Measurements from ENCODE around the gene RNF182.
"Not testable (repeated sequence)": the region's sequence is repeated elsewhere in the genome, so short reads cannot be mapped to it uniquely, and the experiment has no call there.

Gene RNF182

DNA sequence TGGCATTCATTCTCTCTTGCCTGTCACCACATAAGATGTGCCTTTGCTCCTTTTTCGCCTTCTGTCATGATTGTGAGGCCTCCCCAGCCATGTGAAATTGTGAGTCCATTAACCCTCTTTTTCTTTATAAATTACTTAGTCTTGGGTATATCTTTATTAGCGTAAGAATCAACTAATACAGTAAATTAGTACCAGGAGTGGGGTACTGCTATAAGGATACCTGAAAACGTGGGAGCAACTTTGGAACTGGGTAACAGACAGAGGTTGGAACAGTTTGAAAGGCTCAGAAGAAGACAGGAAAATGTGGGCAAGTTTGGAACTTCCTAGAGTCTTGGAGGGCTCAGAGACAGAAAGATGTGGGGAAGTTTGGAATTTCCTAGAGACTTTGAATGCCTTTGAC lies 46.6 kb downstream of the RNF182 start:
- no peak for DNase-seq (ENCODE audit: low spot score)

DNA sequence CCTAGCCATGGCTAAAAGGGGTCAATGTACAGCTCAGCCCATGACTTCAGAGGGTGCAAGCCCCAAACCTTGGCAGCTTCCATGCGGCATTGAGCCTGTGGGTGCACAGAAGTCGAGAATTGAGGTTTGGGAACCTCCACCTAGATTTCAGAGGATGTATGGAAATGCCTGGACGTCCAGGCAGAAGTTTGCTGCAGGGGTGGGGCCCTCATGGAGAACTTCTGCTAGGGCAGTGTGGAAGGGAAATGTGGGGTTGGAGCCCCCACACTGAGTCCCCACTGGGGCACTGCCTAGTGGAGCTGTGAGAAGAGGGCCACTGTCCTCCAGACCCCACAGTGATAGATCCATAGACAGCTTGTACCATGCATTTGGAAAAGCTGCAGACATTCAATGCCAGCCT lies 47.9 kb downstream of the RNF182 start:
- not testable (repeated sequence) for DNase-seq (ENCODE audit: low spot score)

DNA sequence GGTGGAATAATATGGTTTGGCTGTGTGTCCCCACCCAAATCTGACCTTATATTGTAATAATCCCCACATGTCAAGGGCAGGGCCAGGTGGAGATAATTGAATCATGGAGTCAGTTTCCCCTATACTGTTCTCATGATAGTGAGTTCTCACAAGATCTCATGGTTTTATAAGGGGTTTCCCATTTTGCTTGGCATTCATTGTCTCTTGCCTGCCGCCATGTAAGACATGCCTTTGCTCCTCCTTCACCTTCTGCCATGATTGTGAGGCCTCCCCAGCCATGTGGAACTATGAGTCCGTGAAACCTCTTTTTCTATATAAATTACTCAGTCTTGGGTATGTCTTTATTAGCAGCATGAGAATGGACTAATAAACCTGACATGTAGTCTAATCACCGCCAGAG lies 48.7 kb downstream of the RNF182 start:
- not testable (repeated sequence) for DNase-seq (ENCODE audit: low spot score)

DNA sequence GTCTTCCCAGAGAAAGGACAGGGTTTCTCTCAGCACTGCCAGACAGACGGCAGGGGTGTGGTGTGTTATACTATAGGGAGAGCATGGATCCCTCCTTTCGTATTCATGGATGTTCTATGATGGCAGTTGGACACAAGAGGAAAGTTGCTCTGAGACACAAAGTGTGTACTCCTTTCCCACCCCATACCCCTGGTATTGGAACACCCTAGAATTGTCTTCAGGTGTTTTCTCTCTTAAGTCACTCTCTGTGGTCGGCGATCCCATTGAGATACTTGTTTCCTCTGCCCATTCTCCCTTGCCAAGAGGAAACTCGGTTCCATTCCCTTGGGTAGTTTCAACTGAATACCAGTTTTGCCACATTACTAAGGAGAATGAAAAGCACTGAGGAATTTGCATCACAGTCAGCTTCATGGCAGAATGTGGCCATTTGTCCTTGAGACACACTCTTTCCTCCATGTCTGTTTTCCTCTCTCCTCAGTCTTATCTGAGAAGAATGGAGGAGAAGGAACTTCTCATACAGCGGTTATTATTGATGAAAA lies 53.4 kb downstream of the RNF182 start:
- no peak for DNase-seq (ENCODE audit: low spot score)

DNA sequence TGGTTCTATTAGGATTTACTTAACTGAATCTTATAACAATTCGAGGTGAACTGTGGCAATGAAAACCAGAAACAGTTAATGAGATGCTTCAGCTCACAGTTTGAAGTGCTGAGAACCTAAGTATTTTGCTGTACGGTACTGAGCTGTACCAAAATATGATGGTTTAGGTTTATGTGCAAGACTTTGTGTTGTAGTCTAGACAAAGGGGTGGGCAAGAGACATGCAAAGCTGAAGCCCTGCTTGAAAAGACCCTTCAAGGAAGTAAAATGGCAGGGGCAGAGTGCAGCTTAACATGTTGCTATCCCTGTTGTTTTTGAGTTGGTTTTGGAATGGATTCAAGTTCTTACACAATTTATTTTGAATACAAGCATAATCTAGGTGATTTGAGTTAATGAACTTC lies 54.0 kb downstream of the RNF182 start:
- no peak for DNase-seq (ENCODE audit: low spot score)

- no peak for DNase-seq (ENCODE audit: low spot score)
These were observed 54.8 kb downstream of the RNF182 start for GRCh38 chr6:13979284-13980171.

GRCh38 chr6:13980534-13980933 lies 55.8 kb downstream of the RNF182 start:
- DNase-seq (ENCODE audit: low spot score) = no peak

DNA sequence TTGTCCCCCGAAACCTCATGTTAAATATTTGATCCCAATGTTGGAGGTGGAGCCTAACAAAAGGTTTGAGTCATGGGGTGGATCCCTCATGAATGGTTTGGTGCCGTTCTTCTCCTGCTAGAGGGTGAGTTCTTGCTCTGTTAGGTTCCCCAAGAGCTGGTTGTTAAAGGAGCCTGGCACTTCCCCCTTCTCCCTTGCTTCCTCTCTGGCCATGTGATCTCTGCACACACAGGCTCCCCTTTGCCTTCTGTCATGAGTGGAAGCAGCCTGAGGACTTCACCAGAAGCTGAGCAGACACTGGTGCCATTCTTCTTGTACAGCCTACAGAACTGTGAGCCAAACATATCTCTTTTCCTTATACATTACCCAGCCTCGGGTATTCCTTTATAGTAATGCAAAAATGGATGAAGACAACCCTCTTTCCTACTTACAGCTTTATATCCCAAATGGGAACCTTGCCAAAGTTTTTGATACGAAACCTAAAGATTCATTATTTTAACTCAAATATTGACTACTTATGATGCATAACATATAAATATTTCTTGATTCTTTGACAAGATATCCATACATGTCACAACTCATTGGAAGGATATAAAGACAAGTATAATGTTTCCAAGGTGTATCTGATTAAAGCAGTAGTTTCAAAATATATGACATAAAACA lies 61.0 kb downstream of the RNF182 start:
- DNase-seq (ENCODE audit: low spot score) = no peak

GRCh38 chr6:13986700-13987399 lies 62.1 kb downstream of the RNF182 start:
- DNase-seq (ENCODE audit: low spot score) = no peak

DNA sequence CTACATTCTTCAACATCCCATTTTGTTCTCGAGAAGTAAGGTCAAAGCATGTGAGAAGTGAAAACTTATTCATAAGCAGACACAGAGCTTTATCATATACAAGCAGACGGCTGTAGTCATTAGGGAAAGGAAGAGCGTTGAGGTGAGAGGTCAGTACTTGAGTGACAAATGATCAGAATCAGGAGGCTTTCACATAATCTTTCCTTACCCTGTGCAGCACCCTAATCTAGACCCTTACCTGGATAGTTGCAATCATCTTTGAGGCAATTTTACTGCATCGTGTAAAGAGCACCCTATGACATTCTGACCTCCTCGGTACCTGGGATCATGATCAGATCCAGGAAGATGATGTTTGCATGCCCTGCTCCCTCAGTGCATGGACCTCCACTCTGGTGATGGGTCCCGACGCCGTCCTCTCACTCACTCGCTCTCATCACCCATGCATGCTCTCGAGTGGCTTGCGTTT lies 62.7 kb downstream of the RNF182 start:
- DNase-seq (ENCODE audit: low spot score) = no peak

- DNase-seq (ENCODE audit: low spot score) = no peak
These were observed 63.4 kb downstream of the RNF182 start for GRCh38 chr6:13988049-13988738.

- DNase-seq (ENCODE audit: low spot score) = no peak
These were observed 64.2 kb downstream of the RNF182 start for GRCh38 chr6:13988908-13989307.

GRCh38 chr6:13989496-13990144 lies 64.9 kb downstream of the RNF182 start:
- no peak for DNase-seq (ENCODE audit: low spot score)

GRCh38 chr6:13990796-13991195 lies 66.0 kb downstream of the RNF182 start:
- no peak for DNase-seq (ENCODE audit: low spot score)

DNA sequence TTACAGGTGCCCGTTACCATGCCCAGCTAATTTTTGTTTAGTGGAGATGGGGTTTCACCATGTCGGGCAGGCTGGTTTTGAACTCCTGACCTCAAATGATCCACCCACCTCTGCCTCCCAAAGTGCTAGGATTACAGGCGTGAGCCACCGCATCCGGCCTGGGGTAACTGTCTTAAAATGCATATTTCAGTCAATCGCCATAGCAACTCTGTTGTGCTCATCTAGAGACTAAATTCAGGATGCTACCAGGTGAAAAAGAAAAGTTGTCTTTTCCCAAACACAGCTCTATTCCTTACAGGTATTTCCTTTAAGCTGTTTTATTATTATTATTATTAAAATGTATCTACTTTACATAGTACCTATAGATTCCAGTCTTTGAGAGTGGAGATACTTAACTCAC lies 66.6 kb downstream of the RNF182 start:
- DNase-seq (ENCODE audit: low spot score) = no peak

DNA sequence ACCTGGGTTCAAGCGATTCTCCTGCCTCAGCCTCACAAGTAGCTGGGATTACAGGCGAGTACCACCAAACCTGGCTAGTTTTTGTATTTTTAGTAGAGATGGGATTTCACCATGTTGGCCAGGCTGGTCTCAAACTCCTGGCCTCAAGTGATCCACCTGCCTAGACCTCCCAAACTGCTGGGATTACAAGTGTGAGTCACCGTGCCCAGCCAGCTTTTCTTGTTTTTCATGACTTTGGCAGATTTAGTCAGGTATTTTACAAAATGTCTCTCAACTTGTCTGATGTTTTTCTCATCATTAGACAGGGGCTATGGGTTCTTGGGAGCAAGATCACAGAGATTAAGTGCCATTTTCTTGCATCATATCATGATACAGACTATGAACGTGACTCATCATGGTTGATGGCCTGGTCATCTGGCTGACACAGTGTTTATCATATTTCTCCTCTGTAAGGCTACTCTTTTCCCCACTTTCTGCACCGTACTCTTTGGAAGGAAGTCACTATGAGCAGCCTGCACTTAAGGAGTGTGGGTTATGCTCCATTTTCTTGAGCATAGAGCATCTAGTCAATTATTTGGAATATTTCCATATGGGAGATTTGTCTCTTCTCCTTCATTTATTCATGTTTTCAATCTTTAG lies 67.8 kb downstream of the RNF182 start:
- DNase-seq (ENCODE audit: low spot score) = no peak

DNA sequence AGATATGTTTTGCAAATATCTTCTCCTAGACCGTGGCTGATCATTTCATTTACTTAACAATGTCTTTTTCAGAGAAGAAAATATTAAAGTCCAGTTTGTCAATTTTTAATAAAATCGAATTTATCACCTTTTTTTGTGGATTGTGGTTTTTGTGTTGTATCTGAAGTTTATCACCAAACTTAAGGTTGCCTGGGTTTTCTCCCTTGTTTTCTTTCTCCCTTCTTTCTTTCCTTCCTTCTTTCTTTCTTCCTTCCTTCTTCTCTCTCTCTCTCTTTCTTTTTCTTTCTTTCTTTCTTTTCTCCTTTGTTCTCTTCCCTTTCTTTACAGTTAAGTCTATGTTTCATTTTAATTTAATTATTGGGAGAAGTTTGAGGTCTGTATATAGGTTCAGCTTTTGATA lies 68.7 kb downstream of the RNF182 start:
- DNase-seq (ENCODE audit: low spot score) = no peak

DNA sequence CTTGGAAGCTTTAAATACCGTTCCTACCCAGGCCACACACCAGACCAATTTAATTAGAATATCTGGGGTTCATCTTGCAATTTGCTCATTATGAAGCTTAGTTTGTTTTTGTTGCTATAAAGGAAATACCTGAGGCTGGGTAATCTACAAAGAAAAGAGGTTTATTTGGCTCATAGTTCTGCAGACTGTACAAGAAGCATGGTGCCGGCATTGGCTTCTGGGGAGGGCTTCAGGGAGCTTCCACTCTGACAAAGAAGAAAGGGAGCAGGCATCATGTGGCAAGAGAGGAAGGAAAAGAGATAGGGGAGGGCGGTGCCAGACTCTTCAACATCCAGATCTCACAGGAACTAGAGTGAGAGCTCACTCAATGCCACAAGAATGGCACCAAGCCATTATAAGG lies 73.6 kb downstream of the RNF182 start:
- DNase-seq (ENCODE audit: low spot score) = no peak

- no peak for DNase-seq (ENCODE audit: low spot score)
These were observed 76.1 kb downstream of the RNF182 start for GRCh38 chr6:14000901-14001300.

DNA sequence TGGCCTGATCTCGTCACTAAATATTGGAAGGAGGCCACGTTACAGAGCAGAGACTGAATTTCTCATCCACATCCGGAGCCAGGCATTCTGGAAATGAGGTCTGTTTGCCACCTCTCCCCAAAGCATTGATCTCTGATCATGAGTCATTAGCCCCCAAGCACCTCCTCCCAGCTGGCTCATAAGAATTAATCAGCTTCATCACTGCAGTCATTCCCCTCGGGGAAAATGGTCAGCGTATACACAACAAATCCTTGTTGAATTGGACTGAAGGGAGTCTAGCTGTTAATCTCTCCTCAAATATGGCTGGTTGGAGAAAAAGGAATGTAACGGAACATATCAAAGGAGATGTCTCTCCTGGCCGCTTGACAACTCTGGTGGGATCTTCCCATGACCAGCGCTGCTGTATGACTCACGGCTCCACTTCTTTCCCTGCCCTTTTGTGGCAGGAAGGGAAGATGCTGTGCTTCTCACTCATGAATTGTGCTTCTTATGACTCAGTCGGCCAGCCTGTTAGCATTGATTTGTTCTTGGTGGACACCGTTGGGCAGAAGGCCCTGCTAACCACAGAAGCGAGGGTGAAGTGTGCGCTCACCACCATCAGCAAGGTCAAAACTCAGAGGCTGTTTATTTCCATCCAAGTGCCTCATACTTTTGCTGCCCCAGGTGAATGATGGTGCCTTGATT lies 76.7 kb downstream of the RNF182 start:
- DNase-seq (ENCODE audit: low spot score) = no peak

Data from pons (tissue), 1 donor.